GM18909 (cell line): ENCODE measurements around the gene PLCL1.

Source experiments
- ATAC-seq: cut with Tn5 transposase; IDR thresholded peaks from one replicate; pipeline ENCODE4 v1.9.1; 2021; ENCODE audit warnings: mild to moderate bottlenecking; ENCODE audit not compliant: unreplicated experiment, poor library complexity

The PLCL1 gene

DNA sequence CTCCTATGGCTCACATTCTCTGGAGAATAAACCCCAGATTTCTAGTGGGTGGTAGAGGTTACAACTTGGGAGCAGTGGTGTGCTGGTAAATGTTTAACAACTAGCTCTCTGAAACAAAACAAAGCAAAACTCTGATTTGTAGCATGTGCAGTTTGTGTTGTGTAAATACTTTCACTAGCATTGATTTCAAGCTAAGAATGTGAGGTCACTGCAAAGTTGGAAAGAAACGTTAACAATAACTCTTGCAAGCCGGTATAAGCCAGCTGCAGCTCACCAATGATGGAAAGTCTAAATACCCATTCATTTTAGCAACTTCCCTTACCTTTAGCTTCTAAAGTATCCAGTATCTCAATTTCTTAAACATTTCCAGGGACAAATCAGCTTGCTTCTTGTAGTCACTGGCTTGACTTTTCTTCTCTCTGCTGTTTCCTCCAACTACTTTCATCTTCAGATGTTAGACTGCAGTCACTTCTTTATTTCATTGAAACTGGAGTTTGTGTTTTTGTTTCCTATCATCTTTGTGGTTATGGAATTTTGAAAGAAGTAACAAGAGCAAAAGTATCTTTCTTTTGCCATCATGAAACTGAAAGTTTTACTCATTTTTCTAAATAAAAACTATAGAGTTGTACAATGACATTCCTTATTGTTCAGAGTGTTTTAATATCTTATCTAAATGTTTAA, 140.2 kb downstream of the PLCL1 start:
- no peak for ATAC-seq

DNA sequence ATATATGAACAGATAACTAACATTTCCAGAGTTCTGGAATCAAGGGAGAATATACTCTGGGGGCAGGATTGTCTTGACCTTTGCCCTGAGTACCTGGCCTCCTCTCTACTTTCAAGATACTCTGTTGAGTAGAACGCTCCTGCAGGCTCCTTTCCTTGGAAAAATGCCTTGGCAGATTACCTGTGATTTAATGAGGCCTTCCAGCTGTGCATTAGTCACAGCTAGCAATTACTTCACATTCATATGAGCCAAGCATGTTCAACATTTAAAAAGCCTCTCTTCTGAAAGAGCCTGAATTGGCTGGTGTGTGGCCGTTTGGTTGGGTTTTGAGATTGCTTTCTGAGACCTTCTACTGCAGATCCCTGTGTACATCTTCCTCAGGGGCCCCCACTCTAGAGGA, 142.2 kb downstream of the PLCL1 start:
- ATAC-seq = no peak

DNA sequence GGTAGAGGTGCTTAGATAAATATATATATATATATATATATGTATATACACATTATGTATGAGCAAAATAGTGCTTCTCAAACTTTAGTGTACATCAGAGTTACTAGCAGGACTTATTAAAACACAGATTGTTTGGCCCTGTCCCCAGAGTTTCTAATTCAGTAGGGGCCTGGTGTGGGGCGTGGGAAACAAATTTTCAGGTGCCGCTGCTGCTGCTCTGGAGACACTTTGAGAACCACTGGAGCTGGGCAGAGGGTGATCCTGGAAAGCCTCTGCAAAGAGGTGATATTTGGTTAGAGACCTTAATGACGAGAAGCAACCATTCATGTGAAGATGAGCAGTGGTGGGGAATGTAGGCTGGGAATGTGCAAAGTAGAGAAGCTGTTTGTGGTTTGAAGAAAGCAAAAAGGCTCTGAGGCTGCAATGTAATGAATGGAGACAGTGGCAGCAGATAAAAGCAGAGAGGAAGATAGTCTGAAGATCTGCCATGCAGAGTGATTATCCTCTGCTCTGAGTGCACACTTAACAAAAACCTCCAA, 142.9 kb downstream of the PLCL1 start:
- no peak for ATAC-seq

DNA sequence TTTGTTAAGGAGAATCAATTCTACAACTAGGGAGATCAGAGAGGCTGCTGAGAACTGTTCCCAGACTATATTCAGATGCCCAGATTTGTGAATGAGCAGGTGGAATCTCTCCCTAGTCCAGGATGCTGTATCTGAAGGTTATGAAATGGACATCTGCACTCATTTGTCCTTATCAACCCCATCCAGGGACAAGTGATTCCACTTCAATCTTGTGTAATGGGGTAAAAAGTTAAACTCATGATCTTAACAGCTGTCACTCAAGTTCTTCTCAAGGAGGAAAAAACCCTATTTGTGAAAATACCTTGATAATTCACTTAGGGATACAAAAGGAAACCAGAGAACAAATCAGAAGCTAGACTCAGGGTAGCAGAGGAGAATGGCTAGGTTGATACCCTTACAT, 144.8 kb downstream of the PLCL1 start:
- no peak for ATAC-seq

DNA sequence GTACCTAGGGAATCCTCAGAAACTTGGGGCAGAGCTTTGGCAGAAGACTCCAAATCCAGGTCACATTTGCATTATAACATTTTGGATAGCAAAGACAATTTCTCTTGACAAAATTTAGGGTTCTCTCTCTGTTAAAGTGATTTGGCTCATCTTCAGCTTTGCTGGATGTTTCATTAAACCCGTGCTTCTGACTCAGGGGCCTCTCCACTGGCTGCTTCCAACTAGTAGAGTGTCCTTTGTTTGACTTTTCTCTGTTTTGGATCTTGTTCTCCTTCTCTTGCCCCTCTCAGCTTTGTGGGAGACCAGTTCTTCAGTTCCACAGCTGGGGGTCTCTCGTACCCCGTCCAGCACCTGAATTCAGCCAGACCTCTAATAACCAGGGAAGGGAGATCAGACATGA, 145.6 kb downstream of the PLCL1 start:
- no peak for ATAC-seq

DNA sequence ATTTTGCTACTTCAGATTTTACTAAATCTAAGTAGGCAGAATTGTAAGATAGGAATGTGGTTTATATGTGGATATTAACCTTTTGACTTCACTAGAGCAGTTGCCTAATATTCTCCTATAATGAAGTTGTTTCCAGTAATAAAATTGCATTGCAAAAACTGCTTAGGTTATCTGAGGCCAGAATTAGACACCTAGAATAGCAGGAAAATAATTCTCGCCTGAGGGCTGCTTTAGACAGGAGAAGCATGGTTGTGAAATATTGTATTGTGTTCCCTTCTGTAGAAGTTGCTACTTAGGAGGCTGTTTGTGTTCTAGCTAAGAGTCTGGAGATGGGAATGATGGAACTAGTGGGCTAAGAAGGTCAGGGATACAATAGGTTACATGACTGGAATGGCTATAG, 146.3 kb downstream of the PLCL1 start:
- no peak for ATAC-seq

DNA sequence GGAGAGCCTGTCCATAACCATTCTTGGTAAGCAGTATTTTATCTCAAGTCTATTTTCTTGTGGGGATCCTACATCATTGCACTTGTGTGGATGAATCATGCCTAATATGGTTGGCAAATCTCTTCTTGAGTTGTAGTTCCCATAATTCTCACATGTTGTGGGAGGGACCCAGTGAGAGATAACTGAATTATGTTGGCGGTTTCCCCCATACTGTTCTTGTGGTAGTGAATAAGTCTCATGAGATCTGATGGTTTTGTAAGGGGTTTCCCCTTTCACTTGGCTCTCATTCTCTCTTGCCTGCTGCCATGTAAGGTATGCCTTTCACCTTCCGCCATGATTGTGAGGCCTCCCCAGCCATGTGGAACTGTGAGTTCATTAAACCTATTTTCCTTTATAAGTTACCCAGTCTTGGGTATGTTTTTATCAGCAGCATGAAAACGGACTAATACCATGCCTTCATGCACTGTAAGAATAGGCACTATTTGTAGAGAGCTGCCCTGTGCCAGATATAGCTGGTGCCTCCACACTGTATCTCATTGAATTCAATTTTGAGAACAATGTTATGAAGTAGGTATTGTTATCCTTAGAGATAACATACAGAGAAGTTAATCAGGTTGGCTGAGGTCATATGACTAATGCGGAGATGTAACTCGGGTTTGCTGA, 148.3 kb downstream of the PLCL1 start:
- ATAC-seq = peak; percentile 56

DNA sequence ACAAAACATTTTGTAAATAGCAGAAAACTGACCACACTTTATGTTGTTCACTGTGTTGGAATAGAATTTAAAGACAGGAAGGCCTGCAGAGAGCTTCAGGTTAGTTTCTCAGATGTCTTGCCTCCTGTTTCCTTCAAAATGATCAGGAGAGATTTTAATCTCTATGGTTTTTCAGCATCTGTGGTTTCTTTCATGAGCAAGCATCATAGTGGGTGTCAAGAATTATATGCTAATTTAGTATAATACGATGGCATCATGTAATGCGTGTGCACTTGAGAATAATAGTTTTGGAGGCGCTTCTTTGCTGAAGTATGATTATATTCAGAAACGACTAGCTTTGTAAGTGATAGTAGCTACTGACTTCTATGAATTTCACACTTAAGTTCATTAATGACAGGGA, 149.9 kb downstream of the PLCL1 start:
- no peak for ATAC-seq

DNA sequence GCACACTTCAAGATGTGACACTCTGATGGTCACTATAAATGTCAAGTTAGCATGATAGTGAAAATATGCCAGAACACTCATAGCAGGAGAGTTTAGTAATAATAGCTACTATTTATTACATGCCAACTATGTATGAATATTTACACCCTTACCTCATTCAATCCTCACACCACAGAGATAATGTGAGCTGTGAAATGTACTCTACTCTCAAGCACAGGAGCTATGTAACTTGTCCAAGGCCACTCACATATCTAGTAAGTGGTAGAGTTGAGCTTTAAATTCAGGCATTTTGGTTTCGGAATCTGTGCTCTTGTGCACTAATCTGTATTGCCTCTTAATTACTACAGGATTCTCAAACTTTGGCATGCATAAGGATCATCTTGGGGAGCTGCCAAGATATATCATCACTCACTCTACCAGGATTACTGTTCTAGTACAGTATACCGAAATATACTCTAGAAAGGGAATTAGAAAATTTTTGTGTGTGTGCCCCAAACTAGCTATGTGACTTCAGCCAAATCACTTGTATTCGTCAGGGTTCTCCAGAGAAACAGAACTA, 154.3 kb downstream of the PLCL1 start:
- no peak for ATAC-seq

DNA sequence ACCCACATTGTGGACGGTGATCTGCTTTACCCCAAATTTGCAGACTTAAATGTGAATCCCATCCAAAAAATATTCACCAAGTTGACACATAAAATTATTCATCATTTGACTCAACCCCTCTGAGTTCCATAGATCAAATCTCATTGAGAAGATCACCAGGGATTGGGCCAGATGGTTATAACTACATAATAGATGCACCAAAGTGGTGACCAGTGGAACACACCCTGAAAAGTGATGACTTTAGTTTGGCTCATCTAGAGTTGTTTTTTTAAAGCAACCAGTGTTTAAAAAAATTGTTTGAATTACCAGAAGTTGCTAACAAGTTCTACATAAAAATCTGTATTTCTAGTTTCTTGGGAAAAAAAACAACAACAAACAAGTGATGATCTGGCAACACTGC, 155.0 kb downstream of the PLCL1 start:
- no peak for ATAC-seq

DNA sequence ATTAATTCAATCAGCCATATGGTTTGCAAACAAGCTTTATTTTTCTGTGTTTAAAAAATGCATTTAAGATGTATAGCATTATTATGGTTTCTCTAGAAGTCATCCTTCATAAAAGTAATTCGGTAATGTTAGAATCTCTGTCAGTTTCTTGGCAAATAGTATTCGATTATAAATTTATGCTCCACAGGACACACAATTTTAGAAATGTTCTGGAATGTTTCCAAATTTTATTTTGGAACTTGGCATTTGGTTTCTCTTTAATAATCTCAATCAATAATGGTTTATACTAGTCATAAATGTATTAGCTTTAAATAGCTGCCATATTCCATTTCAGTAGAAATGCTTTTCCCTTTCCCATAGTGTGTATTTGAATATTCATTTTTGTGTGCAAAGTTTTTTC, 156.4 kb downstream of the PLCL1 start:
- no peak for ATAC-seq

DNA sequence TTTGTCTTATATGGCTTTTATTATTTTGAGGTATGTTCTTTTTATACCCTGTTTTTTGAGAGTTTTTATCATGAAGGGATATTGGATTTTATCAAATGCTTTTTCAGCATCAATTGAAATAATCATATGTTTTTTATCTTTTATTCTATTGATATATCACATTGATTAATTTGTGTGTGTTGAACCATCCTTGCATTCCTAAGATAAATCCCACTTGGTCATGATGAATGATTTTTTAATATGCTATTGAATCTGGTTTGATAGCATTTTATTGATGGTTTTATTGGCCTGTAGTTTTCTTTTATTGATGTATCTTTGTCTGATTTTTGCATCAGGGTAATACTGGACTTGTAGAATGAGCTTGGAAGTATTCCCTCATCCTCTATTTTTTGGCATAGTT, 160.3 kb downstream of the PLCL1 start:
- no peak for ATAC-seq

DNA sequence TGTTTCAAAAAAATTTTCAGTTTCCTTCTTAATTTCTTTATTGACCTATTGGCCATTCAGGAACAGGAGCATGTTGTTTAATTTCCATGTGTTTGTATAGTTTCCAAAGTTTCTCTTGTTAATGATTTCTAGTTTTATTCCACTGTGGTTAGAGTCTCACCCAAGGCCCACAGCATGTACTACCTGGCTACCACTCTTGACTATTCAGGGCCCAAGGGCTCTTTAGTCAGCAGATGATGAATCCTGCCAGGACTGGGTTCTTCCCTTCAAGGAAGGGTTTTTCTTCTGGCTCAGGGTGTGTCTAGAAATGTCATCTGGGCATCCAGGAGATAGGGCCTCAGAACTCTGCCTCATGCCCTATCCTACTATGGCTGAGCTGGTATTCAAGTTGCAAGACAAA, 161.4 kb downstream of the PLCL1 start:
- ATAC-seq = no peak

DNA sequence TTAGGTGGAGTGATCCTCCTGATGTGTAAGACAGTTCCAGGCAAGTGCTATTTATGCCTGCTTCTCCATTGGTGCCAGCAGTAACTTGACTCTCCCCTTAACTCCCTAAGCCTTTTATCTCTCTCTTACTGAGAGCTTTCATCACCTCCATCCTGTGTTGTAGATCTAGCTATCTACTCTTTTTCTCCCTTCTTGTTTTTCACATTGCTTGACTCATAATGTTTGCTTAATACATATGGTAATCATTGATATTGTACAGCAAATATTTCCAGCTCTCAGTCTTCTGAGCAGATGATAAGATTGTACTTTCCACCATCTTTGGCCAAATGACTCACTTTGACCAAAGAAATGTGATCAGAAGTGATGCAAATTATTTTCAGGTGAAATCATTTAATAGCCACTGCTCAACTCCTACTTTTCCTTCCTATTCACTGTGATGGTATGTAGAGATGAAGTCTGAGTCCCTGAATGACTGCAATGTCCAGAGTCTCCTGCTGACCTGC, 165.0 kb downstream of the PLCL1 start:
- ATAC-seq = no peak

DNA sequence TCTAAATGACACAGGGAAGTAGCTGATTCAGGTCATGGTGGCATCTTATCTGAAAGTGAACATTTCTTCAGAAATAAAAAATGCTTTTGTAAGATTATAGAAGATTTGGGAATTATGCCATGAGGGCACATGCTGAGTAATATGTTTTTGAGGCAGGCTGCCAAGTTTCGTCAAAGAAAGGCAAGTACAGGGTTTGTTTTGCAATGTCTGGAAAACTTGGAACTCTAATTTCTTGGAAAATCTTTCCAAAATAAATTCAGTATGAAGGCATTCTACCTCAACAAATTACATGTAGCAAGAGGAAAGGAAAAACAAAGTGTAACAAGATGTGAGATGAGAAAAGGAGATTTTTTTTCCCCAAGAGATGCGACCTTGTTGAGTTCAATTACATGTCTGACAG, 167.7 kb downstream of the PLCL1 start:
- ATAC-seq = no peak

DNA sequence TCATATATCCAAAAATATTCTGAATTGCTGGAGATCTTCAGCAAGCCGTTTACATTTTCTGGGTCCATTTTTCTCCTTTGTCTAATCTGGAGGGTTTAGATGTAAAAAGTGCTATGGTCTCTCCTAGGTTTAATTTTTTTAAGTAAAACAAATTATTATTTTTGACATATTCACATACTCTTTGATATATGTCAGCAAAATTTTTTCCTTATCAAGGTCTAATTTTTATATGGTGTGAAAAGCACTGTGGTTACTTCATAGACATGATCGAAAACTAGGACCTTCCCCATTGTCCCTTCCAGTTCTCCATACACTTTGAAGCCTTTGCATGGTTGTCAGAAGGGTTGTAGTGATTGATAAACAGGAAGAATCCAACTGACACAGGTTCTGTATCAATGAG, 168.2 kb downstream of the PLCL1 start:
- no peak for ATAC-seq

DNA sequence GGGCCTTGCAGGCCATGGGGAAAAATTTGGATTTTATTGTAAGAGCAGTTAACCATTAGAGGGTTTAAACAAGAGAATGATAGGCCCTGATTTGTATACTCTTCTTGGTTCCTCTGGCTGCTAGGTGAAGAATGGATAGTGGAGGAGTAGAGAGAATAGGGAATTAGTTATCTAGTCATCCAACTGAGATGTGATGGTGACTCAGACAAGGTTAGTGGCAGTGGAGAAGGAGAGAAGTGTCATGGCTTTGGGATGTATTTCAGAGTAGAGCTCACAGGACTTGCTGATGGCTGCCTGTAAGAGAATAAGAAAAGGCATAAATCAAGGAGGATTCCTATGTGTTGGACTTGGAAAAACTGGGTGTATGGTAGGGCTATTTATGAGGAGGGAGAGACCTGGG, 169.4 kb downstream of the PLCL1 start:
- no peak for ATAC-seq

DNA sequence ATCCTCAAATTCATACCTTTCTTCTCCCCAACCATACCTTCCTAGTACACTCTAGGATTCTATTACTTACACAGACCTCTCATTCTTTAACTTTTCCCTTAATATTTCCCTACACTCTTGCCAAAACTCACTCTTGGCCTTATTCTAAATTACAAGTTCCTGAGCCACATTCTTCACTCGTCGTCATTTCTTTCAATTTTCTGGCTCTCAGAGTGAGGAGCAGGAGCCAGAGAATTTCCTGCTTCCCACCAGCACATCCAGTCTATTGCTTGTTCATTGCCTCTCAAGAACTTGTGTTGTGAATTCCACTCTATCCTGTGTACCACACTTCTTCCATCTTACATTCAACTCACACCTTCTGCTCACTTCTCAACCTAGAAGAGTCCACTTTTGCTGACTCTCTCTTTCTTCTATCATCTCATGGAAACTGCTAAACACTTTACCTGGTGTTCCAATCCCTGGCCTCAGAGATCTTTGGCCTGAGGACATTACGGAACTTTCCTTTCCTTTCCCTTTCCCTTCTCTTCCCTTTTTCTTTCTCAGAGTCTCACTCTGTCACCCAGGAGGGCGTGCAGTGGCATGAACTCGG, 171.6 kb downstream of the PLCL1 start:
- no peak for ATAC-seq

DNA sequence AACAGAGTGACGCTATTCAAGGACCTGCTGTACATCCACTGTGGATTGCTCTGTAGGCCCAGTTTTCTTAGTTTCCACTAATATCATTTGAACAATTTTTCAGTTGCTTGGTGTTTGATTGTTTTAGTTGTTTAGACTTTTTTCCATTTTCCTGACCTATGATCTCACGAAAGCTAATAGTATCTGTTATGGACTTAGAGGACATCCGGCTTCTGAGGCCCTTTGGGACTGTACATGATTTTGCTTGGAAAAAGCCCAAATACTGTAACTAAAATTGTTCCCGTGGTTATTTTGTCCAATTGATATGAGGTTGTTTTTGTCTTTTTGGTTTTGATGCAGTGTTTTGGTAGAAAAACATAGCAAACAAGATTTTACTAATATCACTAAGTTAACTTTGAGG, 174.6 kb downstream of the PLCL1 start:
- ATAC-seq = no peak

DNA sequence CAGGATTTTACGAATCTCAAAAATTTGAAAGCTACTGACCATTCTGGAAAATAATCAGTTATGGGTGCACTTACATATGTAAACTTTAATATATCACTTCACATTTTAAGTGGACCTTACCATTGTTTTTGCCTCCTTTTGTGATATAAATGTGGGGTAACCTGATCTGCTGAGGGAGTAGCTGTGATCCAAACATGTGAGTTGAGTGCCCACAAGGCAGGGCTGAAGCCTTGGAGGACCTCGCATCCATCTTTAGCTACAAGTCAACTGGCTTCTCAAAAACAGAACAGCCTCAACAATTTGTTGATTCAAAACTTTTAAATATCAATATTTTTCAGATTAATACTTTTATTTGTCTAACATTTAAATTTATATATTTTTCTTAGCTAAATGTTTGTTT, 178.2 kb downstream of the PLCL1 start:
- ATAC-seq = no peak

DNA sequence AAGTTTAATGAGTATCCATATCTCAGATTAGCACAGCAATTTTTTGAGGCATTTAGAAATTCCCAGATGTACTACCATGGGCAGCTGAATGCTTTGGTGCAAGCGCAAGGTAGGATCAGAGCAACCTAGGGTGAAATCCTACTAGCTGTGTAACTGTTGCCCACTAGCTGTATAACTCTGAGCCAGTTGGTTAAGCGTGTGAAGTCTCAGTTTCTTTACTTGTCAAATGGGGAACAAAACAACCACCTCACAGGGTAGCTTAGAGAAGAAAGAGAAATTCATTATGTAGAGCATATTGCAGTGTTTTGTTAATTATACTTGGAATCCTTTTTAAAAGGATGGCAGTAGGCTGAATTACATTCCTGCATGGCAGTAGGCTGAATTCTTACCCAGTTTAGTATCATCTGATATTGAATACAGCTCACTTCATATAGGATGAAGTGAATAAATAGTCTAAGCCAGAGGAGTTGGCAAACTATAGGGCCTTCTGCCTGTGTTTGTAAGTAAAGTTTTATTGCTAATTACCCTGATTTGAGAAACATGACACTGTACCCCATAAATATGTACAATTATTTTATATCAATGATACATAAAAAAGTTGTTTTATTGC, 180.7 kb downstream of the PLCL1 start:
- no peak for ATAC-seq
